ENCODE data around the gene DLG3.
"Not testable (repeated sequence)": the region's sequence is repeated elsewhere in the genome, so short reads cannot be mapped to it uniquely, and the experiment has no call there.

The DLG3 gene

GRCh38 chrX:70477734-70478075 lies 33.1 kb downstream of the DLG3 start:
- DNase-seq: no peak

- DNase-seq: no peak
These were observed 34.1 kb downstream of the DLG3 start for GRCh38 chrX:70478526-70479245.

DNA sequence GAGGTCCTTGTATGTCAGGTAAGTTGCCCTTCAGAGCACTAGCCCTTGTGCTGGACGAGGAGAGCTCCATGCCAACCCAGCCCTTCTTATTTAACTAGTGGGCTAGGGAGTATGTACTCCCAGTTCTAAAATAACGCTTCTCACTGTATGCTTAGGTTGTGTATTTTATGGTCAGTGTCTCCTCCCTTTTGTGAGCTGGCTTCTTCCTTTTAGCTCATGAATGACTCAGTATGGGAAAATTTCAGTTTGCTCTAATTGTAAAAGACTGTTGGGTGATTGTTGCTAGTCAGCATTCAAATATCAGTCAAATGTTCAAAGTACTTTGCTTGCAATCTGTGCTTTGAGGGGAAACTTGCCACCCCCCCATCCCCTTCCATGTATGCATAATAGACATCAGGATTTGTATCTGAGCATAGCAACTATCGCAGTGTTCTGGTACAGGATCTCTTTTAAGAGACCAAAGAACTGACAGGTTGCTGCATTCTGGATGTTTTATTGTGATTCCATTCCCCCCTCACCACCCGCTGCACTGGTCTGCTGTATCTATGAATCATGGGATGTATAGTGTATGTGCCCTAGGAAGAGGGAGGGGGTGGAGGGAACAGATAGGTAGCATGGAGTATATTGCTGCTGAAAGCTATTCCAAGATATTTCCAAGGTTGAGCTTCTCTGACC lies 34.7 kb downstream of the DLG3 start:
- no peak for DNase-seq

GRCh38 chrX:70479922-70480659 lies 35.5 kb downstream of the DLG3 start:
- no peak for DNase-seq

DNA sequence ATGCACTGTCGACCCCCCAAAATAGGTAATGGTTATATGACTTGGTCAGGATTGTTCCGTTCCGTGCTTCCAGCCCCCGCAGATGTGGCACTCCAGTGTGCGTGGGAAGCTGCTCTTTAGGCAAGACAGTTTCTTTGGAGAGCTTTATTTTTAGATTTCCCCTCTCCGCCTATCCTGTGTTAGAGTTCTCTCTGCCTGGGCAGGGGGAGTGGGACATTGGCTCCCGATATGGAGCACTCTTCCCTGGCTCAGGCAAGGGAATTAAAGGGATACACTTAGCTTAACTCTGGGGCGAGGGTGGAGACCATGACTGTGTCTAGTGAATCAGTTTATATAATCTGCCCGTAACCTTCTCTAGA lies 36.0 kb downstream of the DLG3 start:
- DNase-seq: no peak

DNA sequence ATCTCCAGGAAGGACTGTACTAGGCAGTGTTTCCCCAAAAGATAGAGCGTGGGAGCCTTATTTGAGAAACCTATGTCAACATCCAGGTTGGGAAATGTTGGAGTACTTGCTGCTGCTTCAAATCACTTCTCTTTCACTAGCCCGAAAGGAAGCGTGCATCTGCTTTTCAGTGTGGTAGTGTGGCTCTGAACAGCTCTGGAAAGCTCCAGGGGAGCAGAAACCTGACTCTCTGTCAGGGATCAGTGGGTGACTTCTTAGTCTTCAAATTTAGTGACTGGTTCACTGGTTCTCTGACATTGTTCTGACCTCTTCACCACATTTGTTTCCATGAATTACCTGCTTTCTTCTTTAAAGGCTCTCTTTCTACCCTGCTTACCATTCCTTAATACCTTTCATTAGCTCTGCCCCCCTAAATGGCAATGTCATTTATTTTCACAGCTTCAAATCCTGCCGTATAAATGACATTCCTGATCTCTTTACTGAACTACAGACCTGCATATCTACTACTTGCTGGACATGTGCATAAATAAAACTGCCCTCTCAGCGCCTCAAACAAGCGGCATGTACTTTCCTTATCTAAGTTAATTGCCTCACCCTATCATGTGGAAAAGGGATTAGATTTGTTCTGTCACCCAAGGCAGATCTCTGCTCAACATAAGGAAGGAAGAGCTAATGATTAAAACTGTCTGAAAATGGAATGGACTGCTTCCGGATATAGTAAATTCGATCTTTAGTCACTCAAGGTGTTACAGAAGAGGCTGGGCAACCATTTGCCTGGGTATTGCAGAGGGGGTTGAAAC lies 37.0 kb downstream of the DLG3 start:
- DNase-seq: no peak

GRCh38 chrX:70482300-70482699 lies 37.7 kb downstream of the DLG3 start:
- no peak for DNase-seq

- DNase-seq: no peak
These were observed 40.8 kb downstream of the DLG3 start for GRCh38 chrX:70485466-70485865.

- no peak for DNase-seq
These were observed 44.2 kb downstream of the DLG3 start for GRCh38 chrX:70488856-70489255.

- DNase-seq: no peak
These were observed 49.8 kb downstream of the DLG3 start for GRCh38 chrX:70494441-70494840.

DNA sequence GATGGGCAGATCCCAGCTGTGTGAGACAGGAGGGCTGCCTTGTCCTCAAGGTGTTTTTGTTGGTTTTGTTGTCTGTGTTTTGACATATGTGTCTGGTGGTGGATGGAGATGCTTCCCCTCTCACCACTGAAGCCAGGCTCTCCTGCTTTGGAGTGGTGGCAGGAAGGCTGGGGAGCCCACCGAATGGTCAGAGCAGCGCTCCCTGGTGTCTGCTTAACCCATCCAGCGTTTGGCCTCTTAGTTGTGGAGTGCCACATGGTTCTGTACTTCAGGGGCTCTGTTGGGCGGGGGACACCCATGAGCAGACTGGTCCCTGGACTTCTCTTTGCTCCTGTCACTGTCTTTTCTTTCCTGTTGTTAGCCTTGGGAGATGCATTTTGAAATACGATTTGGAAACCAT lies 51.9 kb downstream of the DLG3 start:
- no peak for DNase-seq

- DNase-seq: no peak
These were observed 52.4 kb downstream of the DLG3 start for GRCh38 chrX:70497026-70497425.

GRCh38 chrX:70498129-70498528 lies 53.5 kb downstream of the DLG3 start:
- DNase-seq: no peak

DNA sequence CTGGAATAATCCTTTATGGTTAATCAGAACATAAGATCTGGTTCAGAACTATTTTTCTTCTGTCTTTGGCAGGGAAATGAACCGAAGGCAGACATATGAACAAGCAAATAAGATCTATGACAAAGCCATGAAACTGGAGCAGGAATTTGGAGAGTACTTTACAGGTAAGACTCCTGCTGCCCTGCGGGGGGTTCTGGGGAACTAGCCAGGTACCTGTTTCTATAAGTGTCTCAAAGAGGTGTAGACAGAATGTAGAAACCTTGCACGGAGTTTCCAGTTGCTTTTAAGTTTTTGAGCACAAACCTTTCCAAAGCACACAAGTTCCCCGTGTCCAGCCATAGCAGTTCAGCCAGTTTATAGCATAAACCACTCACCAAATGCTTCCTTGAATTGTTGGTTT lies 56.2 kb downstream of the DLG3 start:
- no peak for DNase-seq

DNA sequence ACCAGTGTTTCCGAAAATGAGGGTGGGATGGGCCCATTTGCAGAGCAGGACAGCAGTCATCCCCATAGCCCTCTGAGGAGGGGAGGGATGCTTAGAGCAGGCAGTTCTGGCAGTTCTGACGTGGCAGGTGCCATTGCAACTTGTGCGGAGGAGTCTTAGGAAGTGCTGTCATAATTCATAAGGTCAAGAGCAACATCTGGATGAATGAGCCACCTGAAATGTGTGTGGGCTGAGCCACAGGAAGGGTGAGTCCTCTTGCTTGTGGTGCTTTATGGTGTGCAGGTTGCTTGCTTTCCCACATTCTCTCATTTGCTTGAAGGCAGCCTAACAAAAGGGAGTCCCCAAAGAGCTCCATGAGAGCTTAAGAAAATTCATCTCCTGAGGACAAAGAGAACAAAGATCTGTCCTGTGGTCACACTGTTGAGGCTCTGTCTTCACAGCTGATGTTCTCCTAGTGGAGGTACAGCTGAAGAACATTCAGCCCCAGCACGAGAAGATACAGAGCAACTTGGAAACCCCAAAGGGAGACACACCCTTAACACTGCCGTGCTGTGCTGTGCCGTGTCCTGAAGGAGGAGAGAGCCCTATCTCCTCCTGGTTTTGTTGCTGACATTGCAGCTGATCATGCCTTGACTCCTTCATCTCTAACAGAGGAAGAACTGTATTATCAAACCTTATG lies 60.3 kb downstream of the DLG3 start:
- no peak for DNase-seq

DNA sequence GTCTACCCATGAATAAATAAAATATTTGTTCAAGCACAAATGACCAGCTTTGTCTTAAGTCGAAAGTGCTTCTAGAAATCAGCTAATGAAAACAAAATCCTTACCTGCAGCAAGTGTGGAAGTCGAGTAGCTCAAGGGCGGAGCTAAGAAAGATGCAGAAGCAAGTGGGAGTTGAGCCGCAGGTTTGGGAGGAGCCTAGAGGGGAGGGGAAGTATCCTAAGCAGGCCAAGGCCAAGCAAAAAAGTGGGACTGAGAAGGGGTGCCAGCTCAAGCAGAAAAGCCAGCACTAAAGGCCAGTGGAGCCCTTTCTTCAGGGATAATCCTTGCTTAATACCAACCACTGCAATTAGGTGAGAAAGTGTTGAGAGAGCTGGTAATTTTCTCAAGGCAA lies 60.8 kb downstream of the DLG3 start:
- DNase-seq: no peak

GRCh38 chrX:70508296-70508911 lies 63.8 kb downstream of the DLG3 start:
- no peak for DNase-seq

DNA sequence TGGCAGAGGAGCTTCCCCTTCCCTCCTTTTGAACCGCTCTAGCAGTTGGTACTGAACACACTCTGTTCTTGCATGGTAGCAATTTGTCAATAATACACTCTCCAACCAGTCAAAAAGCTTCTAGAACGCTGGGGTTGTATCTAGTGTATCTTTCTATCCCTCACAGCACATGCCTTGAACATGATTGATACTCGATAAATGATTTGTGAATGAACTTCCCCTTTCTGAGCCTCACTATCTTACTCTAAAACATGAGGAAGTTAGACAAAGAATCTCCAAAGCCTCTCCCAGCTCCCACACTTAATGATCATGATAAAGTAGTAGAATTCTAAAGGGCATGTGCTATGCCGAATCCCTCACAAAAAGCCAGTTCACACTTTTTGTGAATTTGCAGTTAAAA lies 64.4 kb downstream of the DLG3 start:
- no peak for DNase-seq

GRCh38 chrX:70515270-70515669 lies 70.6 kb downstream of the DLG3 start:
- DNase-seq: not testable (repeated sequence)

DNA sequence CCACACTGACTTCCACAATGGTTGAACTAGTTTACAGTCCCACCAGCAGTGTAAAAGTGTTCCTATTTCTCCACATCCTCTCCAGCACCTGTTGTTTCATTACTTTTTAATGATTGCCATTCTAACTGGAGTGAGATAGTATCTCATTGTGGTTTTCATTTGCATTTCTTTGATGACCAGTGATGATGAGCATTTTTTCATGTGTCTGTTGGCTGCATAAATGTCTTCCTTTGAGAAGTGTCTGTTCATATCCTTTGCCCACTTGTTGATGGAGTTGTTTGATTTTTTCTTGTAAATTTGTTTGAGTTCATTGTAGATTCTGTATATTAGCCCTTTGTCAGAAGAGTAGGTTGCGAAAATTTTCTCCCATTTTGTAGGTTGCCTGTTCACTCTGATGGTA lies 71.1 kb downstream of the DLG3 start:
- not testable (repeated sequence) for DNase-seq

DNA sequence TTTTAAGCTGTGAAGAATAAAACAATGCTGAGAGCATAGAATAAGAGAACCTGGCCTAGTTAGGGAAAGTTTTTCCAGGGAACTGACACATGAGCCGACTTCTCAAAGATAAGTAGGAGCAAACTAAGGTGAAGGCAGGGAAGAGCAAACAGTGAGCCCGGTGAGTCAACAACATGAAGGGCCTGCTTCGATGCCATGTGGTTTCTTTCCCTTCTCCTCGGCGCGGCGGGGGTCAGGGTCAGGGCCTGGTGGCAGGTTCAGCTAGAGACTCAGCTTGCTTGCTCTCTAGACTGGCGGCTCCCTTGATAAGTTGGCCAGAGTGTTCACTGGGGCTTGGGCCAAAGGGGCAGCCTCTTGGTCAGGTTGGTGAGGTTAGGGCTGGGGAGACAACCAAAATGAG lies 81.1 kb downstream of the DLG3 start:
- DNase-seq: no peak

GRCh38 chrX:70527053-70527452 lies 82.4 kb downstream of the DLG3 start:
- no peak for DNase-seq
